Activated naive CD4-positive, alpha-beta T cell treated with anti-CD3 and anti-CD28 coated beads, Interleukin-2, amount 50 U/mL, for 24 hours (primary cell): Measurements from ENCODE around the gene ARHGAP22.

Experiments used
- H3K27ac Mint-ChIP-seq: one replicate; pipeline ENCODE4 v1.8.0; 2021; ENCODE audit warnings: mild to moderate bottlenecking, mixed read lengths
- H3K27me3 Mint-ChIP-seq: one replicate; pipeline ENCODE4 v1.8.0; 2021; ENCODE audit warnings: mixed read lengths
- H3K36me3 Mint-ChIP-seq: one replicate; pipeline ENCODE4 v1.8.0; 2021; ENCODE audit warnings: mixed read lengths
- H3K4me1 Mint-ChIP-seq: one replicate; pipeline ENCODE4 v1.8.0; 2021; ENCODE audit warnings: mixed read lengths
- H3K4me3 Mint-ChIP-seq: one replicate; pipeline ENCODE4 v1.8.0; 2021; ENCODE audit warnings: mild to moderate bottlenecking, mixed read lengths
- H3K9me3 Mint-ChIP-seq: one replicate; pipeline ENCODE4 v1.8.0; 2021; ENCODE audit warnings: mixed read lengths

ARHGAP22 gene

GRCh38 chr10:48454302-48455054 is 150.4 kb downstream of the ARHGAP22 start:
- no peak overlapping the region for H3K4me3 Mint-ChIP-seq
- no peaks in the 10 kb centered on the region for H3K9me3 Mint-ChIP-seq
- H3K36me3 Mint-ChIP-seq: no peaks in the 10 kb centered on the region
- no peak overlapping the region for H3K27ac Mint-ChIP-seq
- H3K27me3 Mint-ChIP-seq: no peaks in the 10 kb centered on the region
- no peaks in the 10 kb centered on the region for H3K4me1 Mint-ChIP-seq

GRCh38 chr10:48453451-48454301 is 151.2 kb downstream of the ARHGAP22 start:
- Mint-ChIP-seq H3K27ac (no peak overlapping the region), H3K4me3 (no peak overlapping the region), H3K4me1 (no peaks in the 10 kb centered on the region)

GRCh38 chr10:48452879-48453412 is 151.9 kb downstream of the ARHGAP22 start:
- H3K27ac Mint-ChIP-seq: no peak overlapping the region
- H3K9me3 Mint-ChIP-seq: no peaks in the 10 kb centered on the region
- H3K36me3 Mint-ChIP-seq: no peaks in the 10 kb centered on the region
- H3K4me3 Mint-ChIP-seq: no peak overlapping the region
- H3K4me1 Mint-ChIP-seq: no peaks in the 10 kb centered on the region
- H3K27me3 Mint-ChIP-seq: no peaks in the 10 kb centered on the region

More at GRCh38 chr10:48453451-48454301, 151.2 kb downstream of the ARHGAP22 start:
- H3K36me3 Mint-ChIP-seq: no peaks in the 10 kb centered on the region
- H3K27me3 Mint-ChIP-seq: no peaks in the 10 kb centered on the region
- no peaks in the 10 kb centered on the region for H3K9me3 Mint-ChIP-seq

GRCh38 chr10:48451969-48452878 is 152.6 kb downstream of the ARHGAP22 start:
- Mint-ChIP-seq H3K27ac (no peak overlapping the region), H3K27me3 (no peaks in the 10 kb centered on the region), H3K9me3 (no peaks in the 10 kb centered on the region), H3K36me3 (no peaks in the 10 kb centered on the region), H3K4me1 (no peaks in the 10 kb centered on the region), H3K4me3 (no peak overlapping the region)

GRCh38 chr10:48450741-48451466 is 154.0 kb downstream of the ARHGAP22 start:
- no peaks in the 10 kb centered on the region for H3K9me3 Mint-ChIP-seq
- H3K36me3 Mint-ChIP-seq: no peaks in the 10 kb centered on the region
- no peaks in the 10 kb centered on the region for H3K27me3 Mint-ChIP-seq
- no peak overlapping the region for H3K27ac Mint-ChIP-seq
- H3K4me1 Mint-ChIP-seq: no peaks in the 10 kb centered on the region
- H3K4me3 Mint-ChIP-seq: no peak overlapping the region

GRCh38 chr10:48450233-48450740 is 154.6 kb downstream of the ARHGAP22 start:
- no peaks in the 10 kb centered on the region for H3K36me3 Mint-ChIP-seq
- no peaks in the 10 kb centered on the region for H3K4me1 Mint-ChIP-seq
- H3K4me3 Mint-ChIP-seq: no peak overlapping the region

GRCh38 chr10:48449501-48450232 is 155.2 kb downstream of the ARHGAP22 start:
- H3K4me3 Mint-ChIP-seq: no peak overlapping the region

More at GRCh38 chr10:48450233-48450740, 154.6 kb downstream of the ARHGAP22 start:
- Mint-ChIP-seq H3K27me3 (no peaks in the 10 kb centered on the region), H3K27ac (no peak overlapping the region), H3K9me3 (no peaks in the 10 kb centered on the region)

GRCh38 chr10:48448796-48449195 is 156.1 kb downstream of the ARHGAP22 start:
- Mint-ChIP-seq H3K4me3 (no peak overlapping the region), H3K27ac (no peak overlapping the region), H3K9me3 (no peaks in the 10 kb centered on the region), H3K27me3 (no peaks in the 10 kb centered on the region), H3K36me3 (no peaks in the 10 kb centered on the region), H3K4me1 (no peaks in the 10 kb centered on the region)

More at GRCh38 chr10:48449501-48450232, 155.2 kb downstream of the ARHGAP22 start:
- Mint-ChIP-seq H3K4me1 (no peaks in the 10 kb centered on the region), H3K36me3 (no peaks in the 10 kb centered on the region), H3K27me3 (no peaks in the 10 kb centered on the region), H3K9me3 (no peaks in the 10 kb centered on the region), H3K27ac (no peak overlapping the region)

- Mint-ChIP-seq H3K9me3 (no peaks in the 10 kb centered on the region), H3K36me3 (no peaks in the 10 kb centered on the region), H3K27me3 (no peaks in the 10 kb centered on the region), H3K4me3 (no peak overlapping the region), H3K4me1 (no peaks in the 10 kb centered on the region), H3K27ac (no peak overlapping the region)
Measured at GRCh38 chr10:48447356-48448215, 157.3 kb downstream of the ARHGAP22 start.

GRCh38 chr10:48446785-48447184 is 158.1 kb downstream of the ARHGAP22 start:
- Mint-ChIP-seq H3K27ac (no peak overlapping the region), H3K36me3 (no peaks in the 10 kb centered on the region), H3K4me3 (no peak overlapping the region), H3K9me3 (no peaks in the 10 kb centered on the region), H3K4me1 (no peaks in the 10 kb centered on the region), H3K27me3 (no peaks in the 10 kb centered on the region)

GRCh38 chr10:48445932-48446331 is 158.9 kb downstream of the ARHGAP22 start:
- Mint-ChIP-seq H3K9me3 (no peaks in the 10 kb centered on the region), H3K4me1 (no peaks in the 10 kb centered on the region), H3K27ac (no peak overlapping the region), H3K27me3 (no peaks in the 10 kb centered on the region), H3K4me3 (no peak overlapping the region), H3K36me3 (no peaks in the 10 kb centered on the region)

- Mint-ChIP-seq H3K27me3 (no peaks in the 10 kb centered on the region), H3K9me3 (no peaks in the 10 kb centered on the region), H3K4me1 (no peaks in the 10 kb centered on the region), H3K36me3 (no peaks in the 10 kb centered on the region), H3K27ac (no peak overlapping the region), H3K4me3 (no peak overlapping the region)
Measured at GRCh38 chr10:48444861-48445841, 159.7 kb downstream of the ARHGAP22 start.
